ENCODE results near the gene EPS8L3.

EPS8L3 gene

GRCh38 chr1:109718495-109718894 lies 45.2 kb downstream of the EPS8L3 start:
- no peaks in the 10 kb centered on the region for H3K4me1 ChIP-seq
- H3K27ac ChIP-seq: no peak overlapping the region
- H3K9me3 ChIP-seq (ENCODE audit: control insufficient read depth, low read length): no peaks in the 10 kb centered on the region
- no peak overlapping the region for H2AFZ ChIP-seq
- no peak overlapping the region for H3K4me3 ChIP-seq (ENCODE audit: low read depth, low read length)
- H3K9ac ChIP-seq: no peak overlapping the region
- no peaks in the 10 kb centered on the region for H3K79me2 ChIP-seq
- peak; percentile 10 for TF ChIP-seq CTCF (IDR thresholded peaks at IDR 0.05)
- no peaks in the 10 kb centered on the region for H3K36me3 ChIP-seq (ENCODE audit: control insufficient read depth, insufficient read depth, low read length)
- H3K27me3 ChIP-seq (ENCODE audit: control insufficient read depth, insufficient read depth, low read length): no peaks in the 10 kb centered on the region
- H3K4me2 ChIP-seq (ENCODE audit: low read length): no peak overlapping the region

GRCh38 chr1:109717729-109718128 lies 46.0 kb downstream of the EPS8L3 start:
- Histone ChIP-seq H3K4me3 (ENCODE audit: low read depth, low read length) (no peak overlapping the region), H3K4me2 (ENCODE audit: low read length) (no peak overlapping the region), H3K9ac (no peak overlapping the region), H2AFZ (no peak overlapping the region), H3K79me2 (no peaks in the 10 kb centered on the region), H3K27me3 (ENCODE audit: control insufficient read depth, insufficient read depth, low read length) (no peaks in the 10 kb centered on the region), H3K27ac (no peak overlapping the region), H3K9me3 (ENCODE audit: control insufficient read depth, low read length) (no peaks in the 10 kb centered on the region), H3K36me3 (ENCODE audit: control insufficient read depth, insufficient read depth, low read length) (no peaks in the 10 kb centered on the region), H3K4me1 (no peaks in the 10 kb centered on the region)
- TF ChIP-seq CTCF (IDR thresholded peaks at IDR 0.05): no peak

GRCh38 chr1:109716570-109717090 lies 47.1 kb downstream of the EPS8L3 start:
- H3K27ac ChIP-seq: no peak overlapping the region
- H3K9ac ChIP-seq: no peak overlapping the region
- H3K36me3 ChIP-seq (ENCODE audit: control insufficient read depth, insufficient read depth, low read length): no peaks in the 10 kb centered on the region
- H3K4me2 ChIP-seq (ENCODE audit: low read length): no peak overlapping the region
- no peak overlapping the region for H3K4me3 ChIP-seq (ENCODE audit: low read depth, low read length)
- no peaks in the 10 kb centered on the region for H3K79me2 ChIP-seq
- H3K27me3 ChIP-seq (ENCODE audit: control insufficient read depth, insufficient read depth, low read length): no peaks in the 10 kb centered on the region
- no peaks in the 10 kb centered on the region for H3K4me1 ChIP-seq
- no peak for TF ChIP-seq CTCF (IDR thresholded peaks at IDR 0.05)
- no peaks in the 10 kb centered on the region for H3K9me3 ChIP-seq (ENCODE audit: control insufficient read depth, low read length)
- H2AFZ ChIP-seq: no peak overlapping the region

GRCh38 chr1:109716121-109716520 lies 47.6 kb downstream of the EPS8L3 start:
- no peak for TF ChIP-seq CTCF (IDR thresholded peaks at IDR 0.05)
- Histone ChIP-seq H3K4me3 (ENCODE audit: low read depth, low read length) (no peak overlapping the region), H2AFZ (no peak overlapping the region), H3K36me3 (ENCODE audit: control insufficient read depth, insufficient read depth, low read length) (no peaks in the 10 kb centered on the region), H3K4me1 (no peaks in the 10 kb centered on the region), H3K27ac (no peak overlapping the region), H3K79me2 (no peaks in the 10 kb centered on the region), H3K27me3 (ENCODE audit: control insufficient read depth, insufficient read depth, low read length) (no peaks in the 10 kb centered on the region), H3K9ac (no peak overlapping the region), H3K9me3 (ENCODE audit: control insufficient read depth, low read length) (no peaks in the 10 kb centered on the region), H3K4me2 (ENCODE audit: low read length) (no peak overlapping the region)

GRCh38 chr1:109714661-109715372 lies 48.9 kb downstream of the EPS8L3 start:
- H3K9ac ChIP-seq: no peak overlapping the region
- H3K4me1 ChIP-seq: no peaks in the 10 kb centered on the region
- no peak overlapping the region for H2AFZ ChIP-seq
- no peaks in the 10 kb centered on the region for H3K27me3 ChIP-seq (ENCODE audit: control insufficient read depth, insufficient read depth, low read length)
- no peaks in the 10 kb centered on the region for H3K9me3 ChIP-seq (ENCODE audit: control insufficient read depth, low read length)
- TF ChIP-seq CTCF (IDR thresholded peaks at IDR 0.05): no peak
- H3K4me3 ChIP-seq (ENCODE audit: low read depth, low read length): no peak overlapping the region
- H3K4me2 ChIP-seq (ENCODE audit: low read length): no peak overlapping the region
- H3K79me2 ChIP-seq: no peaks in the 10 kb centered on the region
- H3K36me3 ChIP-seq (ENCODE audit: control insufficient read depth, insufficient read depth, low read length): no peaks in the 10 kb centered on the region
- no peak overlapping the region for H3K27ac ChIP-seq
